BLaER1 (cell line): ENCODE data around the gene CLIP2.
"Not testable (repeated sequence)": the region's sequence is repeated elsewhere in the genome, so short reads cannot be mapped to it uniquely, and the experiment has no call there.

Source experiments
- H3K27ac ChIP-seq: shearing (Covaris generic); formaldehyde crosslinking; 2 replicates; pipeline ENCODE4 v1.8.1; 2022
- H3K27me3 ChIP-seq: shearing (Covaris generic); formaldehyde crosslinking; 2 replicates; pipeline ENCODE4 v1.8.1; 2022
- H3K36me3 ChIP-seq: shearing (Covaris generic); formaldehyde crosslinking; 2 replicates; pipeline ENCODE4 v1.8.1; 2022
- H3K4me1 ChIP-seq: shearing (Covaris generic); formaldehyde crosslinking; 2 replicates; pipeline ENCODE4 v1.8.1; 2022
- H3K4me2 ChIP-seq: shearing (Covaris generic); formaldehyde crosslinking; 2 replicates; pipeline ENCODE4 v1.8.1; 2022
- H3K4me3 ChIP-seq: shearing (Covaris generic); formaldehyde crosslinking; 2 replicates; pipeline ENCODE4 v1.8.1; 2022
- H3K9ac ChIP-seq: shearing (Covaris generic); formaldehyde crosslinking; 2 replicates; pipeline ENCODE4 v1.8.1; 2022
- H3K9me3 ChIP-seq: shearing (Covaris generic); formaldehyde crosslinking; 2 replicates; pipeline ENCODE4 v1.8.1; 2022
- H4K20me1 ChIP-seq: shearing (Covaris generic); formaldehyde crosslinking; 2 replicates; pipeline ENCODE4 v1.8.1; 2022
- Cebpa-rat ChIP-seq: shearing (Covaris generic); IDR thresholded peaks from 2 replicates; pipeline ENCODE4 v1.8.1; 2022

Gene CLIP2

GRCh38 chr7:74405899-74406512 lies 116.8 kb downstream of the CLIP2 start:
- Histone ChIP-seq H3K4me3 (peak overlapping the region; percentile 57), H3K36me3 (peaks cover 42% of the 10 kb centered on the region), H4K20me1 (peaks cover 2% of the 10 kb centered on the region; the same call in 1 of the 2 replicates), H3K9me3 (no peaks in the 10 kb centered on the region), H3K27me3 (no peaks in the 10 kb centered on the region), H3K27ac (peak overlapping the region; percentile 96), H3K4me1 (peaks cover 45% of the 10 kb centered on the region), H3K4me2 (peak overlapping the region; percentile 83), H3K9ac (peak overlapping the region; percentile 82)
- TF ChIP-seq Cebpa-rat = peak; percentile 69; the same call in 1 of the 2 replicates

- Histone ChIP-seq H3K27me3 (no peaks in the 10 kb centered on the region), H3K9ac (no peak overlapping the region), H3K9me3 (no peaks in the 10 kb centered on the region), H3K4me3 (no peak overlapping the region), H4K20me1 (no peaks in the 10 kb centered on the region), H3K27ac (no peak overlapping the region), H3K4me1 (peaks cover 46% of the 10 kb centered on the region), H3K36me3 (peaks cover 23% of the 10 kb centered on the region), H3K4me2 (no peak overlapping the region)
- no peak for TF ChIP-seq Cebpa-rat
Measured at GRCh38 chr7:74407958-74408357, 118.8 kb downstream of the CLIP2 start.

GRCh38 chr7:74409571-74409970 lies 120.4 kb downstream of the CLIP2 start:
- H3K9ac ChIP-seq = no peak overlapping the region
- TF ChIP-seq Cebpa-rat = no peak
- no peaks in the 10 kb centered on the region for H4K20me1 ChIP-seq

GRCh38 chr7:74410772-74411171 lies 121.6 kb downstream of the CLIP2 start:
- Histone ChIP-seq H3K9ac (no peak overlapping the region), H4K20me1 (no peaks in the 10 kb centered on the region), H3K4me3 (no peak overlapping the region), H3K27ac (no peak overlapping the region), H3K4me2 (no peak overlapping the region), H3K27me3 (no peaks in the 10 kb centered on the region), H3K36me3 (no peaks in the 10 kb centered on the region), H3K4me1 (peaks cover 30% of the 10 kb centered on the region), H3K9me3 (no peaks in the 10 kb centered on the region)
- TF ChIP-seq Cebpa-rat = no peak

More at GRCh38 chr7:74409571-74409970, 120.4 kb downstream of the CLIP2 start:
- no peaks in the 10 kb centered on the region for H3K27me3 ChIP-seq
- no peak overlapping the region for H3K27ac ChIP-seq
- no peaks in the 10 kb centered on the region for H3K9me3 ChIP-seq
- peaks cover 42% of the 10 kb centered on the region for H3K4me1 ChIP-seq
- H3K4me2 ChIP-seq = no peak overlapping the region
- no peak overlapping the region for H3K4me3 ChIP-seq
- peaks cover 8% of the 10 kb centered on the region for H3K36me3 ChIP-seq

- H3K9ac ChIP-seq, H4K20me1 ChIP-seq, H3K27ac ChIP-seq, H3K36me3 ChIP-seq, H3K4me3 ChIP-seq, H3K27me3 ChIP-seq, H3K9me3 ChIP-seq, H3K4me2 ChIP-seq: not testable (repeated sequence)
- peaks cover 24% of the 10 kb centered on the region for H3K4me1 ChIP-seq
Measured at GRCh38 chr7:74411571-74411970, 122.4 kb downstream of the CLIP2 start.

GRCh38 chr7:74412056-74412455 lies 122.8 kb downstream of the CLIP2 start:
- no peaks in the 10 kb centered on the region for H3K27me3 ChIP-seq
- no peaks in the 10 kb centered on the region for H3K36me3 ChIP-seq
- H3K4me3 ChIP-seq = no peak overlapping the region
- H3K9ac ChIP-seq = no peak overlapping the region
- no peak for TF ChIP-seq Cebpa-rat
- H3K4me2 ChIP-seq = no peak overlapping the region
- H3K9me3 ChIP-seq = no peaks in the 10 kb centered on the region
- no peak overlapping the region for H3K27ac ChIP-seq
- peaks cover 21% of the 10 kb centered on the region for H3K4me1 ChIP-seq
- H4K20me1 ChIP-seq = no peaks in the 10 kb centered on the region

GRCh38 chr7:74412603-74413002 lies 123.4 kb downstream of the CLIP2 start:
- Histone ChIP-seq H3K4me1 (peaks cover 21% of the 10 kb centered on the region), H3K9me3 (no peaks in the 10 kb centered on the region), H3K4me3 (no peak overlapping the region), H3K9ac (no peak overlapping the region), H3K27ac (no peak overlapping the region), H4K20me1 (no peaks in the 10 kb centered on the region), H3K27me3 (no peaks in the 10 kb centered on the region), H3K36me3 (no peaks in the 10 kb centered on the region), H3K4me2 (no peak overlapping the region)
- TF ChIP-seq Cebpa-rat = no peak

GRCh38 chr7:74414595-74415333 lies 125.6 kb downstream of the CLIP2 start:
- H4K20me1 ChIP-seq, H3K4me3 ChIP-seq, H3K36me3 ChIP-seq, H3K9ac ChIP-seq, H3K27me3 ChIP-seq, H3K27ac ChIP-seq, H3K9me3 ChIP-seq, H3K4me2 ChIP-seq: not testable (repeated sequence)
- peaks cover 18% of the 10 kb centered on the region for H3K4me1 ChIP-seq

GRCh38 chr7:74417419-74417971 lies 128.3 kb downstream of the CLIP2 start:
- H4K20me1 ChIP-seq = no peaks in the 10 kb centered on the region
- H3K4me1 ChIP-seq = peaks cover 9% of the 10 kb centered on the region
- no peaks in the 10 kb centered on the region for H3K9me3 ChIP-seq
- no peak for TF ChIP-seq Cebpa-rat
- H3K4me3 ChIP-seq = no peak overlapping the region
- H3K4me2 ChIP-seq = peak overlapping the region; percentile 29; the same call in 1 of the 2 replicates
- H3K36me3 ChIP-seq = no peaks in the 10 kb centered on the region
- H3K9ac ChIP-seq = 0 out of 2 replicates have a peak overlapping the region, but pooled peaks have one; percentile 4
- no peaks in the 10 kb centered on the region for H3K27me3 ChIP-seq
- no peak overlapping the region for H3K27ac ChIP-seq

- peaks cover 9% of the 10 kb centered on the region for H3K4me1 ChIP-seq
Measured at GRCh38 chr7:74418076-74418475, 128.9 kb downstream of the CLIP2 start.

More at GRCh38 chr7:74418076-74418475, 128.9 kb downstream of the CLIP2 start:
- no peak for TF ChIP-seq Cebpa-rat
- no peaks in the 10 kb centered on the region for H3K36me3 ChIP-seq
- H3K4me2 ChIP-seq = no peak overlapping the region
- no peaks in the 10 kb centered on the region for H3K9me3 ChIP-seq
- H3K9ac ChIP-seq = no peak overlapping the region
- H3K27me3 ChIP-seq = no peaks in the 10 kb centered on the region
- no peak overlapping the region for H3K27ac ChIP-seq
- no peaks in the 10 kb centered on the region for H4K20me1 ChIP-seq
- no peak overlapping the region for H3K4me3 ChIP-seq
